OCI-LY7 (cell line): Measurements from ENCODE around the gene PRG3. TPM values are rescaled to one million over a fixed set of nuclear protein-coding genes. Genes with fewer than 3 reads are reported as not detected.

Source experiments
- BruUV-seq: library from RNA; stranded (reverse); fragments of 400-500 nt; replicated peaks from 2 replicates; lab custom pipeline; 2021; lab: Mats Ljungman, UMichigan
- CTCF ChIA-PET: fragments of 300-600 bp; sonication (Branson Sonifier 250); formaldehyde crosslinking; loops from one replicate; lab custom pipeline; 2022; ENCODE audit warnings: antibody characterized with exemption; ENCODE audit not compliant: unreplicated experiment; lab: Charles Lee
- POLR2A ChIA-PET: fragments of 300-600 bp; sonication (Branson Sonifier 250); formaldehyde crosslinking; loops from one replicate; lab custom pipeline; 2022; ENCODE audit warnings: antibody characterized with exemption; lab: Charles Lee
- DNase-seq: peaks from one replicate; pipeline ENCODE4 v3.0.0-alpha.2; 2015; ENCODE audit warnings: low spot score
- H2AFZ ChIP-seq: fragments of 200-600 bp; sonication (generic), shearing (Covaris generic); 2 replicates; pipeline ENCODE4 v1.6.1; 2014; ENCODE audit warnings: mild to moderate bottlenecking, antibody characterized with exemption, low read length, moderate library complexity
- H3K27ac ChIP-seq: fragments of 200-600 bp; sonication (generic); 2 replicates; pipeline ENCODE4 v1.5.1; 2014; ENCODE audit warnings: mixed run types, low read depth, mild to moderate bottlenecking, moderate library complexity, low read length, inconsistent platforms; ENCODE audit not compliant: poor library complexity, severe bottlenecking
- H3K36me3 ChIP-seq: fragments of 200-600 bp; sonication (generic); 2 replicates; pipeline ENCODE4 v1.6.1; 2014; ENCODE audit warnings: mild to moderate bottlenecking, antibody characterized with exemption, low read length, moderate library complexity, mixed read lengths; ENCODE audit not compliant: insufficient read depth
- H3K4me1 ChIP-seq: fragments of 200-600 bp; sonication (generic); 2 replicates; pipeline ENCODE4 v1.5.1; 2014; ENCODE audit warnings: mild to moderate bottlenecking, low read length; ENCODE audit not compliant: insufficient read depth, poor library complexity, severe bottlenecking
- H3K4me2 ChIP-seq: fragments of 200-600 bp; sonication (generic); 2 replicates; pipeline ENCODE4 v1.6.1; 2014; ENCODE audit warnings: mild to moderate bottlenecking, low read length
- H3K4me3 ChIP-seq: fragments of 200-600 bp; sonication (generic); 2 replicates; pipeline ENCODE4 v1.5.1; 2014; ENCODE audit warnings: mild to moderate bottlenecking, low read depth, low read length; ENCODE audit not compliant: poor library complexity, severe bottlenecking
- H3K79me2 ChIP-seq: fragments of 200-600 bp; sonication (generic); 2 replicates; pipeline ENCODE4 v1.6.1; 2016; ENCODE audit warnings: low read depth, mild to moderate bottlenecking, low read length, moderate library complexity, mixed read lengths; ENCODE audit not compliant: insufficient read depth
- H3K9me2 ChIP-seq: fragments of 200-600 bp; sonication (generic); 2 replicates; pipeline ENCODE4 v1.6.1; 2016; ENCODE audit warnings: mild to moderate bottlenecking, low read length, mixed read lengths; ENCODE audit not compliant: insufficient read depth
- H3K9me3 ChIP-seq: fragments of 200-600 bp; sonication (generic); 2 replicates; pipeline ENCODE4 v1.6.1; 2014; ENCODE audit warnings: mild to moderate bottlenecking, mixed run types, low read length, mixed read lengths
- H4K20me1 ChIP-seq: fragments of 200-600 bp; sonication (generic); 2 replicates; pipeline ENCODE4 v1.6.1; 2014; ENCODE audit warnings: mild to moderate bottlenecking, antibody characterized with exemption, low read length, moderate library complexity, mixed read lengths; ENCODE audit not compliant: insufficient read depth
- EZH2phosphoT487 ChIP-seq: fragments of 200-600 bp; sonication (generic); IDR thresholded peaks from 2 replicates; pipeline ENCODE4 v1.6.1; 2018; ENCODE audit warnings: low read depth, borderline replicate concordance, mild to moderate bottlenecking, mixed run types, antibody characterized with exemption, low read length, moderate library complexity, mixed read lengths
- intact Hi-C: fragments of 100-400 bp; cut with micrococcal nuclease; formaldehyde crosslinking; loops from one replicate; pipeline ENCODE4 v1.10.0; 2022; ENCODE audit not compliant: unreplicated experiment
- total RNA-seq, 2 experiments: library from RNA; depleted of rRNA in 1 of 2; stranded (reverse); fragments of >200 nt in 1 of 2; shearing (Covaris generic) in 1 of 2; gene quantifications; 2 replicates each; pipeline ENCODE4 v1.2.3, GENCODE V29; 2014 to 2022
- TF ChIP-seq, protein P1 (sequence below): fragments of 200-600 bp; sonication (generic); conservative IDR thresholded peaks from 2 replicates; pipeline ENCODE4 v1.5.1; 2014; ENCODE audit warnings: mild to moderate bottlenecking, antibody characterized with exemption, low read length, moderate library complexity, mixed read lengths

The PRG3 gene
- total RNA-seq, 2 experiments from 2014 or later: not detected

DNA sequence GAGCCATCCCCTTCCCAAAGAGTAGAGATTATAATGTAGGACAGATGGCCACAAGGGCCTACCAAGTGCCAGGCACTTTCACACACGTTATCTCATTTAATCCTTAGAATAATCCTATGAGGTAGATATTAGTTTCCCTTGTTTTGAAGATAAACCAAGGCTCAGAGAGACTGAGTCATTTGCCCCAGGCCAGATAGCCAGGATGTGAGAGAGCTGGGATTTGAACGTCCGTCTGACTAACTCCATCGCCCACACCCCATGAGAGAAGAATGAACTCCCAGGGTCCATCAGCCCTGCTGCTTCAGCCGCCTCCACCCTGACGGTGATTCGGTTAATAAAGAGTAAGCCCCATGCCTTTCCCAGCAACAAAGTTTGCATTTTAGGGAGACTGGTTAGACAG lies 10.7 kb downstream of the PRG3 start:
- Histone ChIP-seq H4K20me1 (no peaks in the 10 kb centered on the region), H3K4me3 (no peak overlapping the region), H3K4me1 (no peaks in the 10 kb centered on the region), H3K27ac (no peak overlapping the region), H3K36me3 (no peaks in the 10 kb centered on the region), H2AFZ (no peak overlapping the region), H3K9me3 (no peaks in the 10 kb centered on the region), H3K79me2 (no peaks in the 10 kb centered on the region), H3K9me2 (no peaks in the 10 kb centered on the region), H3K4me2 (no peak overlapping the region)
- ChIA-PET CTCF (no interaction called here), POLR2A (no interaction called here)
- intact Hi-C loops: no loop called here
- BruUV-seq: no TSS peak
- no peak for DNase-seq
- TF ChIP-seq, protein P1, sequence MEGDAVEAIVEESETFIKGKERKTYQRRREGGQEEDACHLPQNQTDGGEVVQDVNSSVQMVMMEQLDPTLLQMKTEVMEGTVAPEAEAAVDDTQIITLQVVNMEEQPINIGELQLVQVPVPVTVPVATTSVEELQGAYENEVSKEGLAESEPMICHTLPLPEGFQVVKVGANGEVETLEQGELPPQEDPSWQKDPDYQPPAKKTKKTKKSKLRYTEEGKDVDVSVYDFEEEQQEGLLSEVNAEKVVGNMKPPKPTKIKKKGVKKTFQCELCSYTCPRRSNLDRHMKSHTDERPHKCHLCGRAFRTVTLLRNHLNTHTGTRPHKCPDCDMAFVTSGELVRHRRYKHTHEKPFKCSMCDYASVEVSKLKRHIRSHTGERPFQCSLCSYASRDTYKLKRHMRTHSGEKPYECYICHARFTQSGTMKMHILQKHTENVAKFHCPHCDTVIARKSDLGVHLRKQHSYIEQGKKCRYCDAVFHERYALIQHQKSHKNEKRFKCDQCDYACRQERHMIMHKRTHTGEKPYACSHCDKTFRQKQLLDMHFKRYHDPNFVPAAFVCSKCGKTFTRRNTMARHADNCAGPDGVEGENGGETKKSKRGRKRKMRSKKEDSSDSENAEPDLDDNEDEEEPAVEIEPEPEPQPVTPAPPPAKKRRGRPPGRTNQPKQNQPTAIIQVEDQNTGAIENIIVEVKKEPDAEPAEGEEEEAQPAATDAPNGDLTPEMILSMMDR: no peak
- no peak for TF ChIP-seq EZH2phosphoT487

DNA sequence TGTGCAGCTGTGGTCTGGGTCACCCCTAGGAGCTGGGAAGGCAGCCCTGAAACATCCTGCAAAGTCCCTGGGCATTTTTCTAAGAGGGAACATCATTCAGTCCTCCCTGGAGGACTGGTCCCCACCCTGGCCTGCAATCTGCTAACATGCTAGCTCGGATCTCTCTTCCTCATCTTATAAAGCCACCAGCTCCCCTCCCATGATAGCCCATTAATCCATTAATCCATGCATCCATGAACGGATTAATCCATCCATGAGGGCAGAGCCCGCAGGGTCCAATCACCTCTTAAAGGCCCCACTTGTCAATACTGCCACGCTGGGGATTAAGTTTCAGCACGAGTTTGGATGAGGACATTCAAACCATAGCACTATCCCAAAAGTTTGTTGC lies 12.1 kb downstream of the PRG3 start:
- no peak for DNase-seq
- no peak overlapping the region for H2AFZ ChIP-seq
- no peaks in the 10 kb centered on the region for H3K36me3 ChIP-seq
- H3K4me2 ChIP-seq: no peak overlapping the region
- BruUV-seq: no TSS peak
- CTCF ChIA-PET: no interaction called here
- no peak overlapping the region for H3K4me3 ChIP-seq
- H3K4me1 ChIP-seq: no peaks in the 10 kb centered on the region
- H3K9me2 ChIP-seq: no peaks in the 10 kb centered on the region
- intact Hi-C loops: no loop called here
- H3K27ac ChIP-seq: no peak overlapping the region
- TF ChIP-seq, protein P1: no peak
- TF ChIP-seq EZH2phosphoT487: no peak
- no peaks in the 10 kb centered on the region for H4K20me1 ChIP-seq
- no peaks in the 10 kb centered on the region for H3K79me2 ChIP-seq
- POLR2A ChIA-PET: no interaction called here
- no peaks in the 10 kb centered on the region for H3K9me3 ChIP-seq

DNA sequence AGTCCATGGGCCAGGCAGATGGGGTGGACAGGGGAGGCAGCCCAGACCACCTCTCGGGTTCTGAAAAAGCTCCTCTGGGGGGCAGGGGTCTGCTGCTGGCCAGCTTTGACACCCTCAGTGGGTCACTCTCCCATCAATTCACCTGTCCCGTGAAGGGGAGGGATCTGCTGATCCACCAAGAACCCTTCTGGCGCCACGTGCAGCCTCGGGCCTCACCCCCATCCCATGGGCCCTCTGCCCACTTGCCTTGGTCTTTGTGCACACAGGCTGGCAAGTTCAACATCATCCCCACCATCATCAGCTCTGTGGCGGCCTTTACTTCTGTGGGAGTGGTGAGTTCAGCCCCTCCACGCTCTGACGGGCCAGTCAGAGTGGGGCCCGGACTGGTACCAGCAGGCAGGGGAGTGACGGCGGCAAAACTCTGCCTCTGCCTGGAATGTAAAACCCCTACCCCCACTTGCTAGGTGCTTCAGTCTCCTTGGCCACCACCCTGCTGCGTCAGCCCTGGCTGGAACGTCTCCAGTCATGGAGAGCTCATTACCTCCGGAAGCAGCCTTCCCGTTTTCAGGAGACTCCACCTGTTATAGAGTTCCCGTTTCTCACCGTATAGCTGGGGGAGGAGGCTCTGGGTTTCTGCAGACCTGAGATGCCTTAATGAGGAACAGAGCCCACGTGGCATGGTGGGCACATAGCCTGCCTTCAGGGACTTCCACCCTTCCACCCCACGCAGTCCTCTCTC lies 12.7 kb downstream of the PRG3 start:
- ChIA-PET POLR2A (no interaction called here), CTCF (no interaction called here)
- H3K4me2 ChIP-seq: no peak overlapping the region
- no peak for DNase-seq
- H3K79me2 ChIP-seq: no peaks in the 10 kb centered on the region
- BruUV-seq: no TSS peak
- TF ChIP-seq, protein P1: no peak
- TF ChIP-seq EZH2phosphoT487: no peak
- no peaks in the 10 kb centered on the region for H3K9me2 ChIP-seq
- H3K4me1 ChIP-seq: no peaks in the 10 kb centered on the region
- H3K9me3 ChIP-seq: no peaks in the 10 kb centered on the region
- no peak overlapping the region for H3K27ac ChIP-seq
- H3K4me3 ChIP-seq: no peak overlapping the region
- H4K20me1 ChIP-seq: no peaks in the 10 kb centered on the region
- intact Hi-C loops: no loop called here
- H2AFZ ChIP-seq: no peak overlapping the region
- H3K36me3 ChIP-seq: no peaks in the 10 kb centered on the region
